ENCODE results near the gene POLD3.

GRCh38 chr11:74662487-74663103 lies 70.2 kb downstream of the POLD3 start:
- TF ChIP-seq, protein P1, sequence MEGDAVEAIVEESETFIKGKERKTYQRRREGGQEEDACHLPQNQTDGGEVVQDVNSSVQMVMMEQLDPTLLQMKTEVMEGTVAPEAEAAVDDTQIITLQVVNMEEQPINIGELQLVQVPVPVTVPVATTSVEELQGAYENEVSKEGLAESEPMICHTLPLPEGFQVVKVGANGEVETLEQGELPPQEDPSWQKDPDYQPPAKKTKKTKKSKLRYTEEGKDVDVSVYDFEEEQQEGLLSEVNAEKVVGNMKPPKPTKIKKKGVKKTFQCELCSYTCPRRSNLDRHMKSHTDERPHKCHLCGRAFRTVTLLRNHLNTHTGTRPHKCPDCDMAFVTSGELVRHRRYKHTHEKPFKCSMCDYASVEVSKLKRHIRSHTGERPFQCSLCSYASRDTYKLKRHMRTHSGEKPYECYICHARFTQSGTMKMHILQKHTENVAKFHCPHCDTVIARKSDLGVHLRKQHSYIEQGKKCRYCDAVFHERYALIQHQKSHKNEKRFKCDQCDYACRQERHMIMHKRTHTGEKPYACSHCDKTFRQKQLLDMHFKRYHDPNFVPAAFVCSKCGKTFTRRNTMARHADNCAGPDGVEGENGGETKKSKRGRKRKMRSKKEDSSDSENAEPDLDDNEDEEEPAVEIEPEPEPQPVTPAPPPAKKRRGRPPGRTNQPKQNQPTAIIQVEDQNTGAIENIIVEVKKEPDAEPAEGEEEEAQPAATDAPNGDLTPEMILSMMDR (conservative IDR thresholded peaks at IDR 0.05), result no peak
- TF ChIP-seq ZFX (IDR thresholded peaks at IDR 0.05), result no peak

Data from C4-2B (cell line).